Measurements from ENCODE around the gene GSTA1.
"Not testable (repeated sequence)": the region's sequence is repeated elsewhere in the genome, so short reads cannot be mapped to it uniquely, and the experiment has no call there.

GSTA1 gene

DNA sequence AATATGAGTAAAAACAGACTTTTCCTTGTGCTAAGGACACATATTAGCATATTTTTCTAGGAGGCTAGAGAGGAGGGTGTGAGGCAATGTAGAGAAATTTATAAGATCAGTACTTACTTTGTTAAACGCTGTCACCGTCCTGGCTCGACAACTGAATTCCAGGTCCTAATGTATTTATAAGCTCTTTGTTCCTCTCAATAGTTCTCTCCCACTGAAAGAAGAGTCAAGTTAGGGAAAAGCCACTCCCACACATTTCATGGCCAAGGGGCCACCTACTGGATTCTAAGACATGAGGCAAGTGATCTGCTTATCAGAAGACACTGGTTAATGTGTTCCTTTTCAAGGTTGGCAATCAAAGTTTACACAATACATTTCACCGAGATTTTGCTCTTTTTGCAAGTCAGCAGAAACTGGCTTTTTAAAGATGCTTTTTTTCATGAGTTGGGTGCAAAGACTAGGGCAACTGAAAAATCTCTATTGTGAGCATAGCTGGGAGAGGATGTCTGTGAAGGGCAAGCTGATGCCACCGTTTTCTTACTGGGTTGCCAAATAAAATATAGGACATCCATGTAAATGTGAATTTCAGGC, at the start of gene GSTA1:
GSTA1 (minus strand) TSS at position 149 of the 588 bp plus-strand sequence. CDS start 4,549 bp downstream, outside the sequence.
- not testable (repeated sequence) for DNase-seq (ENCODE audit: low read depth in 2 of 2)

DNA sequence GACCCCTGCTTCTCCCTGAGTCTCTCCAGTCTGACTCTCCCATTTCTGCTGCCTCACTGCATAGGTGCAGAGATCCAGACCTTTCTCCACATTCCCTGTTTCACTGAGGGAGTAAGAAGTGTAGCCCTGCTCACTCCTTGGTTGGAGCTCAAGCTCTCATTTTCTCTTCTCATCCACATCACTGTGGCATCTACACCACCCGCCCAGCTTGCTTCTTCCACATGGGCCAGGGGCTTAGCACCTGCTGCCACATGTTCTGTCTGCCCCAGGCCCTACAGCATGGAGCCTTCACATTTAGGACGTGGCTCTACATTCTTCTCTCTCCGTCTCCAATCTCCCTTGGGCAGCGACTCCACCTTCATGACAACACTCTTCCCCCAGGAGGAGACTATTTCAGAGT, 45.5 kb upstream of the GSTA1 start:
- no peak for DNase-seq (ENCODE audit: low read depth in 2 of 2)

DNA sequence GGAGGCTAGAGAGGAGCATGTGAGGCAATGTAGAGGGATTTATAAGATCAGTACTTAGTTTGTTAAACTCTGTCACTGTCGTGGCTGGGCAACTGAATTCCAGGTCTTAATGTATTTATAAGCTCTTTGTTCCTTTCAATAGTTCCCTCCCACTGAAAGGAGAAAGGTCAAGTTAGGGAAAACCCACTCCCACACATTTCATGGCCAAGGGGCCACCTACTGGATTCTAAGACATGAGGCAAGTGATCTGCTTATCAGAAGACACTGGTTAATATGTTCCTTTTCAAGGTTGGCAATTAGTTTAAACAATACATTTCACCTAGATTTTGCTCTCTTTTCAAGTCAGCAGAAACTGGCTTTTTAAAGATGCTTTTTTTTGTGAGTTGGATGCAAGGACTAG, 42.4 kb upstream of the GSTA1 start:
- no peak for DNase-seq (ENCODE audit: low read depth in 2 of 2)

DNA sequence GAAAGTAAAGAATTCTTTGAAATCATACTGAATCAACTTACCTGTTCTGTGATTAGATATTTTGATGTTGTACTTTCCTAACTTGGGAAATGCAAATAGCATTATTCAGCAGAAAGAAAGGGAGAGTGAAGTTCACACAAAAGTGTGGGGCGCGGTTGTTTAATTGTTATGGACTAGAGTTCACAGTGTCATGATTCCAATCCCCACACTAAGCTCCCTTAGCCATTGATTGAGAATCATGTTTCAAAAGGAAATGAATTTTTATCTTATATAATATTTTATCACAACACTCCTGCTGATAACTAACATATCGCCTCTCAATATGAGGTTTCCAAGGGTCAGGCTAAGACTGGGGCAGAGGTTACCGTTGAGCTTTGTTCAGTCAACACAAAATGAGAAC, 40.0 kb upstream of the GSTA1 start:
- no peak for DNase-seq (ENCODE audit: low read depth in 2 of 2)

DNA sequence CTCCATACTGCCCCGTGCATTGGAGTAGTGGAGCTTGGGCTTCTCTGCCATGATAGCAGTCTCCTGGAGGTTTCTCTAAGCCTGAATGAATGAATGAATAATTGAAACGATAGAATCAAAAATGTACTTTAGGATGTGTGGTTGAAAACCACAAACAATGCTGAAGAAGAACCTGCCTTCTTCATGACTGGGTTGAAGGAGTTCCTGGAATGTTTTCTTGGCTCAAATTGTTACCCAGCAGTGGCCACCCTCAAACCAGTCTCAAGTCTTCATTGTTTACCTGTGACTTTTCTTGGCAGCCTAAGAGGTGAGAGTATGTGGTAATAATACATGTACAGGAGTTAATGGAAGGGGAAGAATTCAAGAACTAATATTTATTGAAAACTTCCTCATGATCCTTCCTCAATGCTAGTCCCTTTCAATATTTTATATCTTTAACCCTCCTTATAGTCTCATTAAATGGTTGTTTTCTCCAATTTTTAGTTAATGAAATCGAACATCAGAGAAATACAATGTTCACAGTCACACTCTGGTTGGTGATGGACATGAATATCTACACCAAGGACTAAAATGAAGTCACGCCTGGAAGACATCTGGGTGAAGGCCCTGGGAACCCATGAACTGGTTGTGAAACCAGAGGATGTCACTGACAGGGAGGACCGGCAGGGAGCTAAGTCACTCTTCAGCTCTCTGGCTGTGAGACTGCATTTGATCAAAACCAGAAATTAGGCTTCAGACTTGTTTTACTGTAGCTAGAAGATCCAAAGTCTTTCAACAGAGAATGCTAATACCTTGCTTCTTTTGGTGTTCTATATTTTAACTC, 37.4 kb upstream of the GSTA1 start, which contains the start of gene GSTA5:
GSTA5 (minus strand) TSS at position 51 of the 823 bp plus-strand sequence.
- no peak for DNase-seq (ENCODE audit: low read depth in 2 of 2)

DNA sequence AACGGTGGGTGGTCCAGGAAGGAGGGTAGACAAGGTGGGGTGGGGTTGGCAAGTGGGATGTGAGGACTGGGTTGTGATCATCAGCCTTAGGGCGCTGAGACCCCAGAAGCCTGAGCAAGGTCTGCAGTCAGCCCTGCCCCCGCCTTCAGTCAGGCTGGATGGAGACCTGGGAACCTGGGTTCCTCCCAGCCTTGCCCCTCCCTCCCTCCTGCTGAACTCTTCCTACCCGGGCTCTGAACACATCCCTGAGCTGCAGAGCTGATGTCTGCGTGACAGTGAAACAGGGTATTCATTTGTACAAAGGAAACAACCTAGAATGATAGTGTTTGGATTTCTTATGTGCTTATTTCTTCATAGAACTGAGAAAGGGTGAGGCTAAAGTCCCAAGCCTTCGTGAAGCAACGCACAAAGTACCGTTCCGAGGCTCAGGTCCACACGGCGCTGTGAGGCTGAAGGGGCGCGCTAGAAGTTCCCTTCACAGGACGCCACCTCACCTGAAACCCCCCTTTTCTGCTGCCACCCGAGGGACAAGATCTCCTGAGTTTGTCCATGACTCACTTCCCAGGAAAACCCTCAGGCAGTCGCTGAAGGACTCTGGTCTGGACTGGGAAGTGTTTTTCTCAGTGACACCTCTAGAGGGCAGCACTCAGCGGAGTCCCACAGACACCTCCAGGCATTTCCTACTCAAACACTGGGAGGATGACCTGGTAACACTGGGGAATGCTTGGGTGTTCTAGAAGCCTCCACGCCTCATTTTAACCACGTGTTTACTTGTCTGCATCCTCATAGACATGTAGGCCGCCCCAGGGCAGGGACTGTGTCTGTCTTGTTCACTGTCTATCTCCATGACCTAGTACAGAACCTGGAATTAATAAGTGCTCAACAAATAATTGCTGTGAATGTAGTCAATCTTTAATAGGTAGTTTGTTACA, 35.8 kb upstream of the GSTA1 start:
- peak; percentile 28 for DNase-seq (ENCODE audit: low read depth in 2 of 2)

DNA sequence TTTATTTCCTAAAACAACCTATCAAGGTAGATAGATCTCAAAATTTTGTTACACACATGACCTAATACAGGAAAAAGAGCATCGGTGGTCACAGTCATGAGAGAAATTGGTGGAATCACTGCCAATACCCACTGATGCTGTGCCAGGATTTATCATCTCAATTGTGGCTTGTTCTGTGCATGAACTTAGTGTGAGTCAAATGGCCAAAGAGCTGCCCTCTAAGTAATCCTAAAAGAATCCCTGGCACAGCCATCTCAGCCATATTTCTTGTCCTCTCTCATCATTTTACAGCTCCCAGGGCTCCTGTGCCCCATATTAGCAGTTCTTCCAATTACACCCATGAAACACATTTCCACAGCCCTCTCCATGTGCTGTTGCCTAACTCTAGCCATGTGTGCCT, 30.9 kb upstream of the GSTA1 start:
- no peak for DNase-seq (ENCODE audit: low read depth in 2 of 2)

- not testable (repeated sequence) for DNase-seq (ENCODE audit: low read depth in 2 of 2)
These were observed 27.3 kb upstream of the GSTA1 start for GRCh38 chr6:52830869-52831268.

DNA sequence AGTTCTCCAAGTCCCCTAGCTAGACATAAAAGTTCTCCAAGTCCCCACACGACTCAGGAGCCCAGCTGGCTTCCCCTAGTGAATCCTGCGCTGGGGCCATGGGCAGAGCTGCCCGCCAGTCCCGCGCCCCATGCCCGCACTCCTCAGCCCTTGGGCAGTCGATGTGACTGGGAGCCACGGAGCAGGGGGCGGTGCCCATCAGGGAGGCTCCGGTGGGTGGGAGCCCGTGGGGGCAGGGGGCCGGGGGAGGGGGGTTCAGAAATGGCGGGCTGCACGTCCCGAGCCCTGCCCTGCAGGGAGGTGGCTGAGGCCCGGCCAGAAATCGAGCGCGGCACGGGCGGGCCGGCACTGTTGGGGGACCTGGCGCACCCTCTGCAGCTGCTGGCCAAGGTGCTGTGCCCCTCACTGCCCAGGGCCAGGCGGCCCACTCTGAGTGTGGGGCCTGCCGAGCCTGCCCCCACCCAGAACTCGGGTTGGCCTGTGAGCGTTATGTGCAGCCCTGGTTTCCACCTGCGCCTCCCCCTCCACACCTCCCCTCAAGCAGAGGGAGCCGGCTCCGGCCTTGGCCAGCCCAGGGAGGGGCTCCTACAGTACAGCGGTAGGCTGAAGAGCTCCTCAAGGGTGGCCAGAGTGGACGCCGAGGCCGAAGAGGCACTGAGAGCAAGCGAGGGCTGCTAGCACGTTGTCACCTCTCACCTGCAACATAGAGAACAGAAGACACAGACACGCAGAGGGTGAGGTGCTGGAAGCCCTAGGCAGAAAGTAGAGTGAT, 25.6 kb upstream of the GSTA1 start:
- no peak for DNase-seq (ENCODE audit: low read depth in 2 of 2)

GRCh38 chr6:52828621-52829020, 25.0 kb upstream of the GSTA1 start:
- DNase-seq (ENCODE audit: low read depth in 2 of 2): not testable (repeated sequence)

DNA sequence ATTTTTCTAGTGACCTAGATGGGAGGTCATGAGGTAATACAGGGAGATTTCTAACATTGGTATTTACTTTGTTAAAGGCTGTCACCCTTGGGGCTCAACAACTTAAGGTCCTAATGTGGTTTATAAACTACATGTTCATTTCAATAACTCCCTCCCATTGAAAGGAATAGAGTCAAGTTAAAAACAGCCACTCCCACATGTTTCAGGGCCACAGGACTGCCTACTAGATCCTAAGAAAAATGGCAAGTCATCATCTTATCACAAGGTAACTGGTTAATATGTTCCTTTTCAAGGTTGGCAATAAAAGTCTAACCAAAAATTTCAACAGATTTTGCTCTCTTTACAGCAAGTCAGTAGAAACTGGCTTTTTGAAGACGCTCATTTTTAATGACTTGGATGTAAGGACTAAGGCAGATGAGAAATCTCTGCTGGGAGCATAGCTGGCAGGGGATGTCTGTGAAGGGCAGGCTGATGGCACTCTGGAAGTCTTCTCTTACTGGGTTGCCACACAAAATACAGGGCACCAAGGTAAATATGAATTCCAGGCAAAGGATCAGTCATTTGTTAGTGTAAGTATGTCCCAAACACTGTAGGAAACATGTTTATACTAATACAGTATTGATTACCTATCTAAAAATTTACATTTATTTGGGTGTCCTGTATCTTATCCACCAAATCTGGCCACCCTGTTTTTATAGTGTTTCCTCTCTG, 23.6 kb upstream of the GSTA1 start:
- not testable (repeated sequence) for DNase-seq (ENCODE audit: low read depth in 2 of 2)

DNA sequence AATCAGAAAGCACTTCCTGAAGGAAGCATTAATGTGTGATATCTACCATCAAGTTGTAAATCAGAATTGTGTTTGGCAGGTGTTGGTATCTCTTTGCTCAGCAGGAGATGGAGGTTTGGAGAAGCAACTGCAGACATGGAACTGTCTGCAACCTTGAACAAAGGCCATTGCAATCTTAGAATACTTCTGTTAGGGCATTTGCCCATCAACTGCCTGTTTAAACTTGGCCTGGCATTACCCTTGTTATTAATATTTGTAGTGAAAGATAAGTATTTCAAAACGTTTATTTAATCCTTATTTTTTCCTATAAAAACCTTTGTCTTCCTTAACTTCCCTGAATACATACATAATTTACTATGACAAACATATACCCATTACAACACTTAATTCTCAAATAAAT, 22.9 kb upstream of the GSTA1 start:
- DNase-seq (ENCODE audit: low read depth in 2 of 2): no peak

GRCh38 chr6:52825900-52826459, 22.4 kb upstream of the GSTA1 start:
- DNase-seq (ENCODE audit: low read depth in 2 of 2): not testable (repeated sequence)

GRCh38 chr6:52825270-52825793, 21.7 kb upstream of the GSTA1 start:
- DNase-seq (ENCODE audit: low read depth in 2 of 2): not testable (repeated sequence)

DNA sequence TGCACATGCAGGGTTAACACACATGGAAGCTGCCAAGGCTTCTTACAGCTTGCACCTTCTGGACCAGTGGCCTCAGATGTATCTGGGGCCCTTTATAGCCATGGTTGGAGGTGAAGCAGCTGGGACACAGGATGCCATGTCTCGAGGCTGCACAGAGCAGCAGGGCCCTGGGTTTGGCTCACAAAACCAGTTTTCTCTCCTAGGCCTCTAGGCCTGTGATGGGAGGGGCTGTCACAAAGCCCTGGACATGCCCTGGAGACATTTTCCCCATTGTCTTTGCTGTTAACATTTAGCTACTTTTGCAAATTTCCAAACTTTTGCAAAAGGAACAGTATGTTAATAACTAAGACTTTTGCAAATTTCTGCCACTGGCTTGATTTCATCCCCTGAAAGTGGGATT, 18.2 kb upstream of the GSTA1 start:
- no peak for DNase-seq (ENCODE audit: low read depth in 2 of 2)

DNA sequence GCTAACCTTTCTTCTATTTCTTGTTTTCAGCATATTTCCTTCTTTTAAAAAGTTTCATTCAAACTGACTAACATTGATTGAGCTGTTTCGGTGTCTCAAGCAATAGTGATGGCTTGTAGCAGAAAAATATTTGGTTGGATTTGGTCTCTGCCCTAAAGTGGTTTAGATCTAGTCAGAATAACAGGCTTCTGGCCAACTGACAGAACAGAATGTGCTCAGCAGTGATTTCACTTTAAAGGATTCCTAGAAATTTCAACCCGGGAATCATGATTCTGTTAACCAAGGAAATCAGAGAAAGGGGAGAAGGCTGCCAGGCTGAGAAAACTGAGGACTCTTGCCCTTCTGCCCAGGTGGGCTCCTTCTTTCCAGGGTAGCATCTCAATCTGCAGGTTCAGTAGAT, 16.6 kb upstream of the GSTA1 start:
- no peak for DNase-seq (ENCODE audit: low read depth in 2 of 2)

- peak; percentile 16 to 28 for DNase-seq (ENCODE audit: low read depth in 2 of 2)
These were observed 11.8 kb upstream of the GSTA1 start for GRCh38 chr6:52815167-52816092.

- DNase-seq (ENCODE audit: low read depth in 2 of 2): not testable (repeated sequence)
These were observed 10.9 kb upstream of the GSTA1 start for GRCh38 chr6:52814545-52814944.

DNA sequence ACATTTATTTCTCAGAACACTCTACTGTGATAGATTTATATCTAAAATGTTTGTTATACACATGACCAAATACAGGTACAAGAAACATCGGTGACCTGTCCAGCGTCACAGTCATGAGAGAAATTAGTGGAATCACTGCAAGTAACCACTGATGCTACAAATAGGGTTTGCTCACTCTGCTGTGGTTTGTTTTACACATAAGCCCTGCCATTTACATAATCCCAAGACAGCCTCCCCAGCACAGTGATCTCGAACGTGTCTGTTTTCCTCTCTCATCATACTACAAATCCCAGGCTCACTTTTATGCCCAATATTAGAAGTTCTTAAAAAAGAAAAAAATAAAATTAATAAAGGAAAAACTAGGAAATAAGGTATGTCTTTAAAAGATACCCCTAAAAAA, 6.2 kb upstream of the GSTA1 start:
- DNase-seq (ENCODE audit: low read depth in 2 of 2): not testable (repeated sequence)
